MM.1S (cell line): Measurements from ENCODE around the gene DMTF1.

Experiments
- EZH2 ChIP-seq: fragments of 300-600 bp; sonication (generic); optimal IDR thresholded peaks from 2 replicates; pipeline ENCODE3; 2017; ENCODE audit warnings: low read depth, mild to moderate bottlenecking, antibody characterized with exemption, low read length, mixed read lengths
- TF ChIP-seq, protein P1 (sequence below): fragments of 300-600 bp; sonication (generic); IDR thresholded peaks from 2 replicates; pipeline ENCODE4 v1.5.1; 2016; ENCODE audit warnings: antibody characterized with exemption, low read length, mixed read lengths

DNA sequence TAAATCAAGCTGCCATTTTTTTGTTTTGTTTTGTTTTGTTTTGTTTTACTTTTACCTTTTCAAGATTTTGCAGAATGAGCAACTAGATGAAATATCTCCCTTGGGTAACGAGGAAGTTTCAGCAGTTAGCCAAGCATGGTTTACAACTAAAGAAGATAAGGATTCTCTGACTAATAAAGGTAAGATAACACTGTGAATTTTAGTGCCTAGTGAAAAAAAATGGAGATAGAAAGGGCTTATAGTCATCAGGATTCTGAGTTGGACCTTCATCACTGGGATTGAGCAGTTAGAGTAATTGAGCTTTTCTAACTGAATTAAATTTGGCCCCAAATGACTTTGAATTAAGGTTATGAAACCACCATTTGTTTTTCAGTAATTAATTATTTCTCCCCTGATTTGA is 21.2 kb downstream of the DMTF1 start:
- TF ChIP-seq, protein P1, sequence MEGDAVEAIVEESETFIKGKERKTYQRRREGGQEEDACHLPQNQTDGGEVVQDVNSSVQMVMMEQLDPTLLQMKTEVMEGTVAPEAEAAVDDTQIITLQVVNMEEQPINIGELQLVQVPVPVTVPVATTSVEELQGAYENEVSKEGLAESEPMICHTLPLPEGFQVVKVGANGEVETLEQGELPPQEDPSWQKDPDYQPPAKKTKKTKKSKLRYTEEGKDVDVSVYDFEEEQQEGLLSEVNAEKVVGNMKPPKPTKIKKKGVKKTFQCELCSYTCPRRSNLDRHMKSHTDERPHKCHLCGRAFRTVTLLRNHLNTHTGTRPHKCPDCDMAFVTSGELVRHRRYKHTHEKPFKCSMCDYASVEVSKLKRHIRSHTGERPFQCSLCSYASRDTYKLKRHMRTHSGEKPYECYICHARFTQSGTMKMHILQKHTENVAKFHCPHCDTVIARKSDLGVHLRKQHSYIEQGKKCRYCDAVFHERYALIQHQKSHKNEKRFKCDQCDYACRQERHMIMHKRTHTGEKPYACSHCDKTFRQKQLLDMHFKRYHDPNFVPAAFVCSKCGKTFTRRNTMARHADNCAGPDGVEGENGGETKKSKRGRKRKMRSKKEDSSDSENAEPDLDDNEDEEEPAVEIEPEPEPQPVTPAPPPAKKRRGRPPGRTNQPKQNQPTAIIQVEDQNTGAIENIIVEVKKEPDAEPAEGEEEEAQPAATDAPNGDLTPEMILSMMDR, result no peak
- no peak for TF ChIP-seq EZH2
